Glutamatergic neuron (in vitro differentiated cells): Measurements from ENCODE around the gene FAM53B. TPM values are rescaled to one million over a fixed set of nuclear protein-coding genes. Genes with fewer than 3 reads are reported as not detected.
A peak's percentile ranks its signal among the peaks of the same experiment; 100 is the strongest.

Source experiments
- DNase-seq: peaks from one replicate; pipeline ENCODE4 v3.0.0; 2022
- H3K27ac Mint-ChIP-seq: one replicate; pipeline ENCODE4 v1.8.0; 2020; ENCODE audit warnings: mild to moderate bottlenecking, mixed read lengths, inconsistent platforms; ENCODE audit not compliant: unreplicated experiment
- H3K27me3 Mint-ChIP-seq: one replicate; pipeline ENCODE4 v1.8.0; 2020; ENCODE audit warnings: mild to moderate bottlenecking, moderate library complexity, mixed read lengths, inconsistent platforms; ENCODE audit not compliant: unreplicated experiment
- H3K36me3 Mint-ChIP-seq: one replicate; pipeline ENCODE4 v1.8.0; 2020; ENCODE audit warnings: mild to moderate bottlenecking, mixed read lengths, inconsistent platforms; ENCODE audit not compliant: unreplicated experiment
- H3K4me1 Mint-ChIP-seq: one replicate; pipeline ENCODE4 v1.8.0; 2020; ENCODE audit warnings: mild to moderate bottlenecking, low read depth, mixed read lengths, inconsistent platforms; ENCODE audit not compliant: unreplicated experiment
- H3K4me3 Mint-ChIP-seq: one replicate; pipeline ENCODE4 v1.8.0; 2020; ENCODE audit warnings: mild to moderate bottlenecking, mixed read lengths, inconsistent platforms; ENCODE audit not compliant: unreplicated experiment
- H3K9me3 Mint-ChIP-seq: one replicate; pipeline ENCODE4 v1.8.0; 2020; ENCODE audit warnings: mild to moderate bottlenecking, moderate library complexity, mixed read lengths, inconsistent platforms; ENCODE audit not compliant: unreplicated experiment
- CTCF ChIP-seq: fragments of 200-600 bp; sonication (generic); IDR thresholded peaks from one replicate; pipeline ENCODE4 v1.5.0; 2021; ENCODE audit not compliant: partially characterized antibody, unreplicated experiment
- total RNA-seq: library from RNA; stranded (reverse); fragmentation: NEBNext Ultra II Directional; extraction: Animal tissue kit (Norgen Biotek cat#: 25700); gene quantifications from one replicate; pipeline ENCODE4 v1.2.1, GENCODE V29; 2021; ENCODE audit not compliant: unreplicated experiment

Gene FAM53B
- total RNA-seq, 1 donor from 2014 or later: 30.5 TPM

- DNase-seq: peak; percentile 12
- Mint-ChIP-seq H3K36me3 (no peaks in the 10 kb centered on the region), H3K9me3 (peaks cover 2% of the 10 kb centered on the region), H3K4me3 (no peak overlapping the region), H3K27ac (no peak overlapping the region), H3K27me3 (peaks cover 4% of the 10 kb centered on the region), H3K4me1 (no peaks in the 10 kb centered on the region)
- TF ChIP-seq CTCF: no peak
Measured at GRCh38 chr10:124601431-124602120, 142.6 kb downstream of the FAM53B start.

GRCh38 chr10:124601016-124601415, 143.2 kb downstream of the FAM53B start:
- no peak for DNase-seq
- H3K36me3 Mint-ChIP-seq: no peaks in the 10 kb centered on the region
- H3K27ac Mint-ChIP-seq: no peak overlapping the region
- H3K27me3 Mint-ChIP-seq: peaks cover 4% of the 10 kb centered on the region
- H3K4me3 Mint-ChIP-seq: no peak overlapping the region
- TF ChIP-seq CTCF: no peak
- no peaks in the 10 kb centered on the region for H3K4me1 Mint-ChIP-seq
- peaks cover 2% of the 10 kb centered on the region for H3K9me3 Mint-ChIP-seq

- no peak overlapping the region for H3K27ac Mint-ChIP-seq
- H3K27me3 Mint-ChIP-seq: peaks cover 4% of the 10 kb centered on the region
- no peaks in the 10 kb centered on the region for H3K4me1 Mint-ChIP-seq
- peaks cover 3% of the 10 kb centered on the region for H3K9me3 Mint-ChIP-seq
- peaks cover 4% of the 10 kb centered on the region for H3K36me3 Mint-ChIP-seq
- peak; percentile 9 for DNase-seq
- TF ChIP-seq CTCF: no peak
- H3K4me3 Mint-ChIP-seq: no peak overlapping the region
Measured at GRCh38 chr10:124600051-124600880, 143.9 kb downstream of the FAM53B start.

DNA sequence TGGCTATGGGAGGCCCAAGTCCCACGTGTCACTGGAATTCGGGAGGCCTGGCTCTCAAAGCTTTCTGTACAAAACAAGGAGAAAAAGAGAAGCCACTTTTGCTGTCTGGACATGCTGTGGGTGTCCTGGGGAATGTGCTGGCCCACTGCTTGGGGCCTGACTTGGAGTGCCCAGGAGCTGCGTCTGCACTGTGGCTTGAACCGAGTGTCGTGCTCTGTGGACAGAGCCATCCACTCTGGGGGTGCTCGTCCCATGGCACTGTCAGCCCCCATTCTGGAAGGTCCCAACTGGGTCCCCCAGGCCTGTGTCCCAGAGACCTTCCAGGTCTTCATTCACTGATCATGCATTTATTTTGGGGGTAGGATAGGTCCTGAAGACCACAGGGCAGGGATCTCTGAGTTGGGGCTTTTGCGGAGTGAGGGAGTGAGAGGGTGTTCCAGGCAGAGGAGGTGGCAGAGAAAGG, 144.6 kb downstream of the FAM53B start:
- H3K36me3 Mint-ChIP-seq: peaks cover 4% of the 10 kb centered on the region
- no peaks in the 10 kb centered on the region for H3K4me1 Mint-ChIP-seq
- H3K9me3 Mint-ChIP-seq: peaks cover 3% of the 10 kb centered on the region

More for the DNA sequence above, 144.6 kb downstream of the FAM53B start:
- DNase-seq: peak; percentile 11
- Mint-ChIP-seq H3K4me3 (no peak overlapping the region), H3K27ac (no peak overlapping the region), H3K27me3 (peaks cover 4% of the 10 kb centered on the region)
- TF ChIP-seq CTCF: no peak
